Measurements from ENCODE around the gene CFAP58.

- TF ChIP-seq CTCF (IDR thresholded peaks at IDR 0.05) (no peak), ZFX (IDR thresholded peaks at IDR 0.05; ENCODE audit: borderline replicate concordance) (no peak)
Observed at GRCh38 chr10:104393387-104393786, 39.8 kb downstream of the CFAP58 start.
